A673 (cell line): Measurements from ENCODE around the gene C16orf86. TPM values are rescaled to one million over a fixed set of nuclear protein-coding genes. Genes with fewer than 3 reads are reported as not detected.

ENCODE experiments used
- BruUV-seq: library from RNA; stranded (reverse); fragments of 400-500 nt; replicated peaks from 2 replicates; lab custom pipeline; 2021; lab: Mats Ljungman, UMichigan
- CTCF ChIA-PET: fragments of 300-600 bp; sonication (Branson Sonifier 250); formaldehyde crosslinking; loops from one replicate; lab custom pipeline; 2022; ENCODE audit warnings: antibody characterized with exemption; lab: Charles Lee
- POLR2A ChIA-PET: fragments of 300-600 bp; sonication (Branson Sonifier 250); formaldehyde crosslinking; loops from one replicate; lab custom pipeline; 2022; ENCODE audit warnings: antibody characterized with exemption; ENCODE audit not compliant: low non-redundant PET; lab: Charles Lee
- DNase-seq: peaks from one replicate; pipeline ENCODE4 v3.0.0-alpha.2; 2015; ENCODE audit warnings: low spot score
- H3K27ac ChIP-seq: fragments of 200-600 bp; sonication (generic); 2 replicates; pipeline ENCODE4 v1.5.1; 2016; ENCODE audit warnings: mixed run types, low read depth, mild to moderate bottlenecking, mixed read lengths, antibody characterized with exemption, low read length; ENCODE audit not compliant: poor library complexity, severe bottlenecking
- H3K27me3 ChIP-seq: fragments of 200-600 bp; sonication (generic); replicated peaks from 2 replicates; pipeline ENCODE4 v1.6.1; 2017; ENCODE audit warnings: mixed run types, low read depth, mild to moderate bottlenecking, mixed read lengths, antibody characterized with exemption, low read length; ENCODE audit not compliant: insufficient read depth, poor library complexity
- H3K36me3 ChIP-seq: fragments of 200-600 bp; sonication (generic); 2 replicates; pipeline ENCODE4 v1.6.1; 2016; ENCODE audit warnings: mixed run types, mild to moderate bottlenecking, mixed read lengths, antibody characterized with exemption, low read length; ENCODE audit not compliant: insufficient read depth, poor library complexity, severe bottlenecking
- H3K4me1 ChIP-seq: fragments of 200-600 bp; sonication (generic); 2 replicates; pipeline ENCODE4 v1.6.1; 2017; ENCODE audit warnings: mixed run types, mild to moderate bottlenecking, mixed read lengths, antibody characterized with exemption, low read length; ENCODE audit not compliant: insufficient read depth, poor library complexity, severe bottlenecking
- H3K4me3 ChIP-seq: fragments of 200-600 bp; sonication (generic); 2 replicates; pipeline ENCODE4 v1.5.1; 2016; ENCODE audit warnings: low read depth, mixed run types, mild to moderate bottlenecking, mixed read lengths, low read length; ENCODE audit not compliant: poor library complexity, severe bottlenecking
- H3K9me3 ChIP-seq: fragments of 200-600 bp; sonication (generic); 2 replicates; pipeline ENCODE4 v1.6.1; 2016; ENCODE audit warnings: mixed run types, low read depth, mild to moderate bottlenecking, mixed read lengths, antibody characterized with exemption, low read length; ENCODE audit not compliant: poor library complexity, severe bottlenecking
- EZH2 ChIP-seq: fragments of 200-600 bp; sonication (generic); IDR thresholded peaks from 2 replicates; pipeline ENCODE4 v1.6.1; 2017; ENCODE audit warnings: borderline replicate concordance, low read depth, mild to moderate bottlenecking, mixed read lengths, antibody characterized with exemption, low read length; ENCODE audit not compliant: poor library complexity, severe bottlenecking
- intact Hi-C: fragments of 100-400 bp; cut with micrococcal nuclease; formaldehyde crosslinking; loops from one replicate; pipeline ENCODE4 v1.10.0; 2022; ENCODE audit not compliant: unreplicated experiment
- total RNA-seq: library from RNA; stranded (reverse); gene quantifications from 2 replicates; pipeline ENCODE4 v1.2.3, GENCODE V29; 2021
- TF ChIP-seq, protein P1 (sequence below): fragments of 300-800, 200-600 bp; sonication (generic); conservative IDR thresholded peaks from 2 replicates; pipeline ENCODE4 v1.5.1; 2017; ENCODE audit warnings: low read depth, mild to moderate bottlenecking, antibody characterized with exemption, low read length, moderate library complexity, mixed read lengths

C16orf86 gene
- total RNA-seq, 1 experiment from 2014 or later = not detected

DNA sequence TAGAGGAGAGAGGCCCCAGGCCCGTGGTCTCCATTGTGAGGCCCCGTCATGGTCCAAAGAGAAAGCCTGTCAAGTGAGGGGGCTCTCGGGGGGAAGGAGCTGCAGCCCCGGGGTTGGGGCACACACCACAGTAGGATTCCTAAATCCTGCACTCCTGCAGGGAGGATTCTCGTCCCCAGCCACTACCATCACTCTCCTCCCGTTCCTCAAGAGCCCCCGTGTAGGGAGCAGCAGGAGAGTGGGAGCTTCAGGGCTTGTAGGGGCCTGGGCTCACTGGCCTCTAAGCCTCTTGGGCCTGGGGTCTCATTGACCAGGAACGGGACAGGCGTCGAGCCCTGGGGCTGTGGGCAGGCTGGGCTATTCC lies 821 bp downstream of the C16orf86 start:
- H3K27me3 ChIP-seq = no peaks in the 10 kb centered on the region
- no peak overlapping the region for H3K4me3 ChIP-seq
- DNase-seq = no peak
- no peak overlapping the region for H3K27ac ChIP-seq
- H3K4me1 ChIP-seq = peaks cover 10% of the 10 kb centered on the region
- no peaks in the 10 kb centered on the region for H3K9me3 ChIP-seq
- CTCF ChIA-PET = interaction anchor here (1.1 to 3.8 kb wide), 3 partner anchors 121 to 146 kb away, joined by 3 to 22 read pairs (median 19); no protein-coding TSS in a partner anchor
- TF ChIP-seq EZH2 = no peak
- TF ChIP-seq, protein P1, sequence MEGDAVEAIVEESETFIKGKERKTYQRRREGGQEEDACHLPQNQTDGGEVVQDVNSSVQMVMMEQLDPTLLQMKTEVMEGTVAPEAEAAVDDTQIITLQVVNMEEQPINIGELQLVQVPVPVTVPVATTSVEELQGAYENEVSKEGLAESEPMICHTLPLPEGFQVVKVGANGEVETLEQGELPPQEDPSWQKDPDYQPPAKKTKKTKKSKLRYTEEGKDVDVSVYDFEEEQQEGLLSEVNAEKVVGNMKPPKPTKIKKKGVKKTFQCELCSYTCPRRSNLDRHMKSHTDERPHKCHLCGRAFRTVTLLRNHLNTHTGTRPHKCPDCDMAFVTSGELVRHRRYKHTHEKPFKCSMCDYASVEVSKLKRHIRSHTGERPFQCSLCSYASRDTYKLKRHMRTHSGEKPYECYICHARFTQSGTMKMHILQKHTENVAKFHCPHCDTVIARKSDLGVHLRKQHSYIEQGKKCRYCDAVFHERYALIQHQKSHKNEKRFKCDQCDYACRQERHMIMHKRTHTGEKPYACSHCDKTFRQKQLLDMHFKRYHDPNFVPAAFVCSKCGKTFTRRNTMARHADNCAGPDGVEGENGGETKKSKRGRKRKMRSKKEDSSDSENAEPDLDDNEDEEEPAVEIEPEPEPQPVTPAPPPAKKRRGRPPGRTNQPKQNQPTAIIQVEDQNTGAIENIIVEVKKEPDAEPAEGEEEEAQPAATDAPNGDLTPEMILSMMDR = no peak
- no peaks in the 10 kb centered on the region for H3K36me3 ChIP-seq
- POLR2A ChIA-PET = no interaction called here
- no TSS peak for BruUV-seq
- intact Hi-C loops = loop anchor here (5.0 kb wide), 1 partner anchor 105 kb away; the partner anchor contains the start of gene CTCF

- H3K27me3 ChIP-seq = no peaks in the 10 kb centered on the region
- TF ChIP-seq, protein P1 = peak; percentile 85
- no peak for TF ChIP-seq EZH2
- ChIA-PET CTCF (interaction anchor here (1.1 to 3.8 kb wide), 3 partner anchors 121 to 147 kb away, joined by 3 to 22 read pairs (median 19); no protein-coding TSS in a partner anchor), POLR2A (no interaction called here)
- H3K4me3 ChIP-seq = no peak overlapping the region
- no peak overlapping the region for H3K27ac ChIP-seq
- H3K4me1 ChIP-seq = peaks cover 12% of the 10 kb centered on the region
- H3K9me3 ChIP-seq = no peaks in the 10 kb centered on the region
- no peaks in the 10 kb centered on the region for H3K36me3 ChIP-seq
- DNase-seq = peak; percentile 96
- BruUV-seq = no TSS peak
- intact Hi-C loops = loop anchor here (1.0 to 5.0 kb wide), 2 partner anchors 106 to 147 kb away; partner anchors contain the start of gene CTCF
Measured at GRCh38 chr16:67667817-67668494, 1.3 kb downstream of the C16orf86 start.

DNA sequence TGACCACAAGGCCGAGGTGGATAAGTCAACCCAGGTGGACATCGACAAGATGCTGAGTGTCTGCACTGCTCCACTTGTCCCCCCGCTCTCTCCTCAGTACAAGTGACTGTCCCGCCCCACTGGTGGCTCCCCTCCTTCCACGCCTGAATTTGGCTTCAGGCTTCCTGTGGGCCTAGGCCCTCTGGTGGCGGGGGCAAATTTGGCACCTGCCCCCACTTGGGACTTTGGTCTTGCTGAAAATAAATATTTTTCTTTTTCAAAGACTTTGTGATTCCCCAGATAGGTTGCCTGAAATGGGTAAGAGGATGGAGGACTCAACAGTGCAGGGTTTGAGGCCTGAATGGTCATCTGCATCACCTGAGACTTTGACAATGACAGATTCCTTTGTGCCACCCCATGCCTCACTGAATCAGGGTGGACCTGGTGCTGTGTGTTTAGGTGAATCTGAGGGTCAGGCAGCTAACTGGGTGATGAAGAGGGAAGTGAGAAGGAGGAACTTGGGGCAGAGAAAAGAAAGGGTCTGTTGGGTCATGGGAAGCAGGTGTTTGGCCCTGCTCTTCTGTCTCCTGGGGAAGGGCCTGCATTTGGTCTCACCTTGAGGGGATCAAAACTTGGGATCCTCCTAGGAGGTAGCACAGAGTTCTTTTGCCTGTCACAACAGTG lies 2.0 kb downstream of the C16orf86 start:
- no TSS peak for BruUV-seq

More for the DNA sequence above, 2.0 kb downstream of the C16orf86 start:
- no peak for DNase-seq
- Histone ChIP-seq H3K27ac (no peak overlapping the region), H3K36me3 (no peaks in the 10 kb centered on the region), H3K4me3 (no peak overlapping the region), H3K27me3 (no peaks in the 10 kb centered on the region), H3K4me1 (peaks cover 19% of the 10 kb centered on the region), H3K9me3 (no peaks in the 10 kb centered on the region)
- intact Hi-C loops = loop anchor here (1.0 to 5.0 kb wide), 2 partner anchors 106 to 147 kb away; partner anchors contain the start of gene CTCF
- POLR2A ChIA-PET = no interaction called here
- TF ChIP-seq, protein P1 = 0 out of 2 replicates have a peak, but pooled peaks have one; percentile 10
- no peak for TF ChIP-seq EZH2
- CTCF ChIA-PET = interaction anchor here (0.5 to 3.8 kb wide), 3 partner anchors 122 to 147 kb away, joined by 3 to 22 read pairs (median 19); no protein-coding TSS in a partner anchor
